Fibroblast of mammary gland (primary cell): ENCODE measurements around the gene P2RY14.

ENCODE experiments used
- DNase-seq: peaks from one replicate; pipeline ENCODE4 v3.0.0-alpha.2; 2010; ENCODE audit warnings: low read depth
- H3K4me3 ChIP-seq: 2 replicates; pipeline ENCODE4 v1.5.1; 2011; ENCODE audit warnings: low read depth, mild to moderate bottlenecking, low read length, moderate library complexity; ENCODE audit not compliant: control insufficient read depth
- CTCF ChIP-seq: conservative IDR thresholded peaks from 2 replicates; pipeline ENCODE4 v1.5.1; 2011; ENCODE audit warnings: low read depth, low read length, inconsistent platforms; ENCODE audit not compliant: control insufficient read depth, insufficient read depth

P2RY14 gene

GRCh38 chr3:151305060-151305774 is 26.9 kb upstream of the P2RY14 start:
- peak; percentile 7 for TF ChIP-seq CTCF
- DNase-seq = peak; percentile 95

GRCh38 chr3:151303751-151304150 is 25.4 kb upstream of the P2RY14 start:
- TF ChIP-seq CTCF = no peak
- no peak overlapping the region for H3K4me3 ChIP-seq
- no peak for DNase-seq

More at GRCh38 chr3:151305060-151305774, 26.9 kb upstream of the P2RY14 start:
- H3K4me3 ChIP-seq = no peak overlapping the region

GRCh38 chr3:151301787-151302186 is 23.4 kb upstream of the P2RY14 start:
- DNase-seq = peak; percentile 88
- TF ChIP-seq CTCF = no peak
- no peak overlapping the region for H3K4me3 ChIP-seq

GRCh38 chr3:151300539-151300938 is 22.2 kb upstream of the P2RY14 start:
- TF ChIP-seq CTCF = no peak
- DNase-seq = no peak
- no peak overlapping the region for H3K4me3 ChIP-seq

- no peak overlapping the region for H3K4me3 ChIP-seq
- DNase-seq = no peak
- no peak for TF ChIP-seq CTCF
These were observed 20.7 kb upstream of the P2RY14 start for GRCh38 chr3:151299006-151299405.

- TF ChIP-seq CTCF = no peak
- DNase-seq = no peak
These were observed 19.1 kb upstream of the P2RY14 start for GRCh38 chr3:151297429-151297828.

More at GRCh38 chr3:151297429-151297828, 19.1 kb upstream of the P2RY14 start:
- H3K4me3 ChIP-seq = no peak overlapping the region
